GM12873 (cell line): ENCODE data around the gene MRPL44.

Experiments used
- TF ChIP-seq, protein P1 (sequence below): IDR thresholded peaks from 2 replicates; pipeline ENCODE4 v1.5.1; 2012; ENCODE audit warnings: low read depth, mild to moderate bottlenecking, moderate library complexity, low read length, control low read depth; ENCODE audit not compliant: insufficient read depth; ENCODE audit errors: missing control alignments

MRPL44 gene

GRCh38 chr2:223991611-223992010 is 34.3 kb downstream of the MRPL44 start:
- TF ChIP-seq, protein P1, sequence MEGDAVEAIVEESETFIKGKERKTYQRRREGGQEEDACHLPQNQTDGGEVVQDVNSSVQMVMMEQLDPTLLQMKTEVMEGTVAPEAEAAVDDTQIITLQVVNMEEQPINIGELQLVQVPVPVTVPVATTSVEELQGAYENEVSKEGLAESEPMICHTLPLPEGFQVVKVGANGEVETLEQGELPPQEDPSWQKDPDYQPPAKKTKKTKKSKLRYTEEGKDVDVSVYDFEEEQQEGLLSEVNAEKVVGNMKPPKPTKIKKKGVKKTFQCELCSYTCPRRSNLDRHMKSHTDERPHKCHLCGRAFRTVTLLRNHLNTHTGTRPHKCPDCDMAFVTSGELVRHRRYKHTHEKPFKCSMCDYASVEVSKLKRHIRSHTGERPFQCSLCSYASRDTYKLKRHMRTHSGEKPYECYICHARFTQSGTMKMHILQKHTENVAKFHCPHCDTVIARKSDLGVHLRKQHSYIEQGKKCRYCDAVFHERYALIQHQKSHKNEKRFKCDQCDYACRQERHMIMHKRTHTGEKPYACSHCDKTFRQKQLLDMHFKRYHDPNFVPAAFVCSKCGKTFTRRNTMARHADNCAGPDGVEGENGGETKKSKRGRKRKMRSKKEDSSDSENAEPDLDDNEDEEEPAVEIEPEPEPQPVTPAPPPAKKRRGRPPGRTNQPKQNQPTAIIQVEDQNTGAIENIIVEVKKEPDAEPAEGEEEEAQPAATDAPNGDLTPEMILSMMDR: no peak

GRCh38 chr2:223993634-223994232 is 36.5 kb downstream of the MRPL44 start:
- TF ChIP-seq, protein P1: peak; percentile 76

DNA sequence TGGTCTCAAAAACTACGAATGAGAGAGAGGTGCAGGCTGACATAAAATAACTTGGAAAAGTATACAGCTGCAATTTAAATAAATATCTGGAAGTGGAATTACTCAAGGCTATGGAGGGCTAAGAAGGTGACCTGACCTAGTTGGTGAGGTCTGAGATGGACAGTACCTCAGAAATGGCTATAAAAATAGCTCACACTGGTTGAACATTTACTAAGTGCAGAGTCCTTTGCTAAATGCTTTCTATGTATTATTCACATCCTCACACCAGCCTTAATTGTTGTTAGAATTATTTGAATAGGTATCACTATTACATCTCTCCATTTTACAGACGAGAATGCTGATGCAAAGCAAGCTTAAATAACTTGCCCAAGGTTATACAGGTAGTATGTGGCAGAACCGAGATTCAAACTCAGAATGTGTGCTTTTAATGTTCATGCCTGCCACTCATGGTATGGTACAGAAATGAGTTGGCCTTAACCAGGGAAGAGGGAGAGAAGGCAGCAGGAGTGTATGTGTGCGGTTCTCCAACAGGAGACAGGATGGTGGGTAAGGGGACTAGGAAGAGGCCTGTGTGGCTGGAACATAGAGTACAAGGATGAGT is 37.4 kb downstream of the MRPL44 start:
- TF ChIP-seq, protein P1: no peak

- TF ChIP-seq, protein P1: no peak
Observed at GRCh38 chr2:223995569-223995968, 38.3 kb downstream of the MRPL44 start.

- TF ChIP-seq, protein P1: no peak
Observed at GRCh38 chr2:223996391-223996790, 39.1 kb downstream of the MRPL44 start.

GRCh38 chr2:223997938-223998337 is 40.7 kb downstream of the MRPL44 start:
- TF ChIP-seq, protein P1: no peak

- TF ChIP-seq, protein P1: no peak
Observed at GRCh38 chr2:223998948-223999347, 41.7 kb downstream of the MRPL44 start.
